ENCODE measurements around the gene MYLK4. TPM values are rescaled to one million over a fixed set of nuclear protein-coding genes. Genes with fewer than 3 reads are reported as not detected.

Gene MYLK4
- total and polyA plus RNA-seq, 2 experiments from 2014 or later = 0.29 to 0.43 TPM

GRCh38 chr6:2639896-2640295, 110.8 kb downstream of the MYLK4 start:
- no peak overlapping the region for H2AFZ ChIP-seq
- DNase-seq (ENCODE audit: low spot score) = no peak

GRCh38 chr6:2639167-2639566, 111.6 kb downstream of the MYLK4 start:
- H3K79me2 ChIP-seq = no peaks in the 10 kb centered on the region
- TF ChIP-seq EZH2phosphoT487 (IDR thresholded peaks at IDR 0.05; ENCODE audit: low read depth, severe bottlenecking, unreplicated experiment) = no peak
- TF ChIP-seq EZH2 (IDR thresholded peaks at IDR 0.05; ENCODE audit: borderline replicate concordance) = no peak
- no peak for TF ChIP-seq CTCF (IDR thresholded peaks at IDR 0.05; ENCODE audit: poor library complexity)
- no peaks in the 10 kb centered on the region for H4K20me1 ChIP-seq (ENCODE audit: insufficient read depth, poor library complexity, severe bottlenecking)
- no peaks in the 10 kb centered on the region for H3K36me3 ChIP-seq (replicated peaks; ENCODE audit: insufficient read depth, low read depth)
- H3K9me3 ChIP-seq (ENCODE audit: low read depth) = no peaks in the 10 kb centered on the region
- no peak for DNase-seq (ENCODE audit: low spot score)
- H3K27me3 ChIP-seq = no peaks in the 10 kb centered on the region
- H3K27ac ChIP-seq = no peak overlapping the region
- no peak overlapping the region for H3K4me3 ChIP-seq
- no peaks in the 10 kb centered on the region for H3K4me1 ChIP-seq (ENCODE audit: insufficient read depth)
- H2AFZ ChIP-seq = no peak overlapping the region
- 95% methylated on average over 13 of the region's 13 CpGs for WGBS (ENCODE audit: low lambda C conversion rate, missing lambda C conversion rate)
- H3K4me2 ChIP-seq = no peak overlapping the region
- H3K9me2 ChIP-seq (replicated peaks; ENCODE audit: insufficient read depth) = no peaks in the 10 kb centered on the region

More at GRCh38 chr6:2639896-2640295, 110.8 kb downstream of the MYLK4 start:
- Histone ChIP-seq H3K4me1 (ENCODE audit: insufficient read depth) (no peaks in the 10 kb centered on the region), H3K27me3 (no peaks in the 10 kb centered on the region), H3K36me3 (replicated peaks; ENCODE audit: insufficient read depth, low read depth) (no peaks in the 10 kb centered on the region), H3K9me2 (replicated peaks; ENCODE audit: insufficient read depth) (no peaks in the 10 kb centered on the region), H3K27ac (no peak overlapping the region), H3K9me3 (ENCODE audit: low read depth) (no peaks in the 10 kb centered on the region), H3K4me3 (no peak overlapping the region), H4K20me1 (ENCODE audit: insufficient read depth, poor library complexity, severe bottlenecking) (no peaks in the 10 kb centered on the region), H3K4me2 (no peak overlapping the region), H3K79me2 (no peaks in the 10 kb centered on the region)
- WGBS (ENCODE audit: low lambda C conversion rate, missing lambda C conversion rate) = 90% methylated on average over 8 of the region's 8 CpGs
- TF ChIP-seq EZH2phosphoT487 (IDR thresholded peaks at IDR 0.05; ENCODE audit: low read depth, severe bottlenecking, unreplicated experiment) (no peak), EZH2 (IDR thresholded peaks at IDR 0.05; ENCODE audit: borderline replicate concordance) (no peak), CTCF (IDR thresholded peaks at IDR 0.05; ENCODE audit: poor library complexity) (no peak)

GRCh38 chr6:2636672-2637071, 114.0 kb downstream of the MYLK4 start:
- Histone ChIP-seq H2AFZ (no peak overlapping the region), H3K4me1 (ENCODE audit: insufficient read depth) (no peaks in the 10 kb centered on the region), H3K9me3 (ENCODE audit: low read depth) (no peaks in the 10 kb centered on the region), H3K27me3 (no peaks in the 10 kb centered on the region), H3K4me2 (no peak overlapping the region), H4K20me1 (ENCODE audit: insufficient read depth, poor library complexity, severe bottlenecking) (no peaks in the 10 kb centered on the region), H3K4me3 (no peak overlapping the region), H3K27ac (no peak overlapping the region), H3K79me2 (no peaks in the 10 kb centered on the region), H3K36me3 (replicated peaks; ENCODE audit: insufficient read depth, low read depth) (no peaks in the 10 kb centered on the region), H3K9me2 (replicated peaks; ENCODE audit: insufficient read depth) (no peaks in the 10 kb centered on the region)
- WGBS (ENCODE audit: low lambda C conversion rate, missing lambda C conversion rate) = 96% methylated on average over 19 of the region's 19 CpGs
- no peak for DNase-seq (ENCODE audit: low spot score)
- TF ChIP-seq EZH2 (IDR thresholded peaks at IDR 0.05; ENCODE audit: borderline replicate concordance) = no peak
- no peak for TF ChIP-seq CTCF (IDR thresholded peaks at IDR 0.05; ENCODE audit: poor library complexity)
- TF ChIP-seq EZH2phosphoT487 (IDR thresholded peaks at IDR 0.05; ENCODE audit: low read depth, severe bottlenecking, unreplicated experiment) = no peak

- no peak overlapping the region for H3K4me2 ChIP-seq
- H3K4me3 ChIP-seq = no peak overlapping the region
- H3K9me2 ChIP-seq (replicated peaks; ENCODE audit: insufficient read depth) = no peaks in the 10 kb centered on the region
- WGBS (ENCODE audit: low lambda C conversion rate, missing lambda C conversion rate) = 90% methylated on average over 12 of the region's 12 CpGs
- H3K9me3 ChIP-seq (ENCODE audit: low read depth) = no peaks in the 10 kb centered on the region
- H3K4me1 ChIP-seq (ENCODE audit: insufficient read depth) = no peaks in the 10 kb centered on the region
- H4K20me1 ChIP-seq (ENCODE audit: insufficient read depth, poor library complexity, severe bottlenecking) = no peaks in the 10 kb centered on the region
- no peaks in the 10 kb centered on the region for H3K79me2 ChIP-seq
- H3K27ac ChIP-seq = no peak overlapping the region
- no peaks in the 10 kb centered on the region for H3K27me3 ChIP-seq
- no peak for DNase-seq (ENCODE audit: low spot score)
- no peak overlapping the region for H2AFZ ChIP-seq
- H3K36me3 ChIP-seq (replicated peaks; ENCODE audit: insufficient read depth, low read depth) = no peaks in the 10 kb centered on the region
- TF ChIP-seq EZH2phosphoT487 (IDR thresholded peaks at IDR 0.05; ENCODE audit: low read depth, severe bottlenecking, unreplicated experiment) (no peak), EZH2 (IDR thresholded peaks at IDR 0.05; ENCODE audit: borderline replicate concordance) (no peak), CTCF (IDR thresholded peaks at IDR 0.05; ENCODE audit: poor library complexity) (no peak)
Observed at GRCh38 chr6:2635911-2636310, 114.8 kb downstream of the MYLK4 start.
